ENCODE results near the gene NEIL1.

GRCh38 chr15:75366163-75366562, 19.3 kb downstream of the NEIL1 start:
- no peak for TF ChIP-seq CTCF (IDR thresholded peaks at IDR 0.05; ENCODE audit: poor library complexity)
- TF ChIP-seq EZH2 (IDR thresholded peaks at IDR 0.05; ENCODE audit: borderline replicate concordance): no peak
- TF ChIP-seq EZH2phosphoT487 (IDR thresholded peaks at IDR 0.05; ENCODE audit: low read depth, severe bottlenecking, unreplicated experiment): no peak

All from hepatocyte (in vitro differentiated cells).